SHP77 (cell line): ENCODE results near the gene PLCB1.
"Not testable (repeated sequence)": the region's sequence is repeated elsewhere in the genome, so short reads cannot be mapped to it uniquely, and the experiment has no call there.

ENCODE experiments used
- DNase-seq, 2 experiments: peaks; one replicate each; lab custom pipeline; 2025; lab: John Stamatoyannopoulos, UW

Gene PLCB1

DNA sequence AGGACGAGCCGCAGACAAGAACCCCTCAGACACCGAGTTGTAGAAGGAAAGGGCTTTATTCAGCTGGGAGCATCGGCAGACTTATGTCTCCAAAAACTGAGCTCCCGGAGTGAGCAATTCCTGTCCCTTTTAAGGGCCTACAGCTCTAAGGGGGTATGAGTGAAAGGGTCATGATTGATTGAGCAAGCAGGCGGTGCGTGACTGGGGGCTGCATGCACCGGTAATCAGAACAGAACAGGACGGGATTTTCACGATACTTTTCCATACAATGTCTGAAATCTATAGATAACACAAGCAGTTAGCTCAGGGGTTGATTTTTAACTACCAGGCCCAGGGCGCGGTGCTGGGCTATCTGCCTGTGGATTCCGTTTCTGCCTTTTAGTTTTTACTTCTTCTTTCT lies 710.5 kb downstream of the PLCB1 start:
- no peak for DNase-seq

DNA sequence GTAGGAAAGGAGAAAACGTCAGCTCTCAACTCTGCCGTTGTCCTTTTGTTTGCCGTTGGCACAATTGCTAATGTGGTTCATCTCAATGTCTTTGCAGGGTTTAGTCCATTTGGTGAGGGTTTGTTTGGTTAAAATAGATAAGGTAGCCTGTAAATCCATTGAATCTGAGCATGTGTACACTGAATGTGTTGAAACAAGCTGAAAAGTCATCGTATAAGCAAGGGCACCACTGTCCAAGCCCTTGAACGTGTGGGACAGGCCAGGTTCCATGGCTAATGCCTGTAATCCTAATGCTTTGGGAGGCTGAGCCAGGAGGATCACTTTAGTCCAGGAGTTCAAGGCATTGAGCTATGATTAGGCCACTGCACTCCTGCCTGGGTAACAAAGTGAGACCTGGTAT lies 712.1 kb downstream of the PLCB1 start:
- no peak for DNase-seq

DNA sequence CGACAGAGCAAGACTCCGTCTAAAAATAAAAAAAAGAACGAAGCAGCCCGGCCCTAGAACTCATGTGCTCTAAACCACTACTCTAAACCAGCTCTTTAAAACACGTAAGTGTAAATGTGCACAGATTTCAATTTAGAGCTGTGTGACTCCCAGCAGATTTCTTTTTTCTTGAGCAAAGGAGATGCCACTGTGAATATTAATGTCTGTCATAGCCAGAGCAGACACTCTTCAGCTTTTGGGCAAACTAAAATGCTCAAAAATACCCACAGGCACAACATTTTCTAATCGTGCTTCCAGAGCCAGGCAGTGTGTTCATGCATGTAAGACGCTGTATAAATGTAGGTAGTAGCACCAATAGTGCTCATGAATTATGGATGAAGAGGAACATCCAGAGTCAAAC lies 717.9 kb downstream of the PLCB1 start:
- no peak for DNase-seq

DNA sequence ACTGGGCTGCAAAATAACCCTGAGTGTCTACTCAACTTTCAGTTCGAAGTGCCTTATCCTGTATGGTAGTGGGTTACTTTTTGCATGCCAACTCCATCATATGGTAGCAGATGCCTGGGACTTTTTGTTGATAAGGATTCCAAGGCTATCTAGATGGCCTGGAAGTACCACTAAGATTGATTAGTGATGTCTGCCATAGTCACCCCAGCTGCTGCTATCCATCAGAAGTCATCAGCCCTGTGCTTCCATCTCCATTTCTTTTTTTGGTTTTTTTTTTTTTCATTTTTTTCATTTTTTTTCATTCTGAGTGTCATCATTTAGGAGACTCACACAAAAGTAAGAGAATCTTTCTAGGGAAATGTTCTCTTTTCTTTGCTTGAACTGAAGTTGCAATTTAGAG lies 719.4 kb downstream of the PLCB1 start:
- DNase-seq = no peak

DNA sequence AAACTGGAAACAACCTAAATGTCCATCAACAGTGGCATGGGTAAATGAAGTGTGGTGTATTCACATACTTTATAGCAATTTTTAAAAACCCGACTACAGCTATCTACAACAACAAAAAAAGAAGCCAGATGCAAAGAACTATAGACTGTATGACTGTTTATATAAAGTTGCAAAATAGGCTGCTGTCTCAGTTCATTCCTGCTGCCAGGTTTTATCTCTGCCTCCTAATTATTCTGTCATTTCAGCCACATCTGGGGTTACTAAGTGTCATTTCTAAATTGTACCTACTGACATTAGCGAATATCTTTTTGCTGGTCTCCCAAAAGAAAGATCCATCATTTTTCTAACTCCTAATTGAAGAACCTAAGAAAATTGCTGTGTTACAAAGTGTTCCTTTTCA lies 719.9 kb downstream of the PLCB1 start:
- DNase-seq = not testable (repeated sequence)

DNA sequence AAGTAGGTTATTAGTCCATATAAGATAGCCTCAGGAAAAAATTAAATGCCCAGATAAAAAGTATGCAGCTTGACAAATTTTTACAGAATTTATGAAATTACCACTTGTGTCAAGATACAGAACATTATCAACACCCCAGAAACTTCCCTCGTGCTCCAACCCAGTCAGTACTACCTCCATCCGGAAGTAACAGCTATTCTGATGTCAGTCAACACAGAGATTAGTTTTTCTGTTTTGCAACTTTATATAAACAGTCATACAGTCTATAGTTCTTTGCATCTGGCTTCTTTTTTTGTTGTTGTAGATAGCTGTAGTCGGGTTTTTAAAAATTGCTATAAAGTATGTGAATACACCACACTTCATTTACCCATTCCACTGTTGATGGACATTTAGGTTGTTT lies 721.1 kb downstream of the PLCB1 start:
- DNase-seq = not testable (repeated sequence)

DNA sequence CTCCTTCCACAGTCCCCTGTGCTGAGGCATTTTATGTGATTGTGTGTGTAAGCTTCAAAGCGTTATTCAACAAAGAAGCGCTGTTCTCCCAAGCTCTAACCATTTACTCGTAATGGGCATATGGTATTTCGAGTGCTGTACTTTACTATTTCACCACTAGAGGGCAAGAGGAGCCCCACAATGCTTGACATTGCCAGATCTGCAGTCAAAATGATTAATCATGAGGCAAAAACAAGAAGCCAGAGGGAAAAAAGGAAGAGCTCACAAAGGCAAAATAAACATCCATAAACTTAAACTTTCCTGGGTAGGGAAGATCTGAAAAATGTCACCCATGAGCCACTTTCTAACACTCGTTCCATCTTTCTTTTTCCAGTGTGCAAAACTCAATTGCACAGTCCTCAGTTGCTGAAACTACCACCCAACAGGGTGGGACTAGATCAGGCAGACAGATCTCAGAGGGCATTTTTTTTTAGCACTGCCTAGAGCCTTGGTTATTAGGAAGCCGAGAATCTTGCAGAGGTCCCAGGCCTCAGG lies 721.8 kb downstream of the PLCB1 start:
- DNase-seq = peak; percentile 46 to 61

DNA sequence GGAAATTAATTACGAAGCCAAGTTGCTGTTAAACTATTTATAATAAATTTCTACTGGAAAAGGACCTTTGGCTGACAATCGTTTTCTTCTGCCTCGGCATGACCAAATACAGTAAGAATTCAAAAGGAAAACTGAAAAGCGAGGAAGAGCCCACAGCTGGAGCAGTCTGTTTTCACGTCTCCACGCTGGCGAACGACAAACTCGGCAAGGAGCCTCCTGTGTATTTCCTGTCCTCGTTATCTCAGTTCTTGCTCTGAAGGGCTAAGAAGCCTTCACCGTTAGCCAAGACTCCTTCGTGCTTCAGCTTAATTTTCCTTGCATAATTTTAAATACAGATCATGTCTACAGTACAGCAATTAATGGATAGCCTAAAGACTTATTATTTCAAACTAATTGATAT lies 722.5 kb downstream of the PLCB1 start:
- DNase-seq = no peak

DNA sequence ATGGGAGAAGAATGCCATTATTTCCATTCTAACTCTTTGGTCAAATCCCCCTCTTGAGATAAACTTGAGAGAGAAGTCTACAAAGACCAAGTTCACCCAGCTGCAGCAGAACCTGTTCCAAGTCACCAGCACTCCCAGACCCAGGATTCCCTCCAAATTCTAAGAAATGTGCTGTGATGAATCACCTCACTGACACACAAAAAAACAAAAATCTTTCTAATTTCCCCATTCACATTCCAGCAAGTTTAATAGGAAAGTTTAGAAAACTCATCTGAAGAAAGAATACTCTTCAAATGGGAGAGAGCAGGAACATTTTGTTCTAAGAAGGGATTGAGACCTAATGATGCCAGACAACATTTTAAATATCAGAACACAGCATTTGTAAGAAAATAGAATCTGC lies 723.2 kb downstream of the PLCB1 start:
- no peak for DNase-seq

DNA sequence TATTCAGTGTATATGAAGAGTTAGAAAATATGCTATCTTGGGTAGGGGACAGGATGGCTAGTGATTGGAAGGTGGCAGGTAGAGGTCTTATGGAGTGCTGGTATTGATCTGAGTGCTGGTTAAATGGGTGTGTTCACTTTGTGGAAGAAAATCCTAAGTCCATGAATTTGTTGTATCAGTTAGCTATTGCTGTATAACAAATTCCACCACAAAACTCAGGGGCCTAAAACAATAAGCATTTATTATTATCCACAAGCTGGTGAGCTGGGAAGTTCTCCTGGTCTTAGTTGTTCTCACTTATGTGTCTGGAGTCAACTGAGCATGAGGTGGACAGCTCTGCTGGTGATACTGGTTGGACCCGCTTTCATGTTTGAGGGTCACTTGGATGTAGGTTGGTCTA lies 724.6 kb downstream of the PLCB1 start:
- DNase-seq = no peak

DNA sequence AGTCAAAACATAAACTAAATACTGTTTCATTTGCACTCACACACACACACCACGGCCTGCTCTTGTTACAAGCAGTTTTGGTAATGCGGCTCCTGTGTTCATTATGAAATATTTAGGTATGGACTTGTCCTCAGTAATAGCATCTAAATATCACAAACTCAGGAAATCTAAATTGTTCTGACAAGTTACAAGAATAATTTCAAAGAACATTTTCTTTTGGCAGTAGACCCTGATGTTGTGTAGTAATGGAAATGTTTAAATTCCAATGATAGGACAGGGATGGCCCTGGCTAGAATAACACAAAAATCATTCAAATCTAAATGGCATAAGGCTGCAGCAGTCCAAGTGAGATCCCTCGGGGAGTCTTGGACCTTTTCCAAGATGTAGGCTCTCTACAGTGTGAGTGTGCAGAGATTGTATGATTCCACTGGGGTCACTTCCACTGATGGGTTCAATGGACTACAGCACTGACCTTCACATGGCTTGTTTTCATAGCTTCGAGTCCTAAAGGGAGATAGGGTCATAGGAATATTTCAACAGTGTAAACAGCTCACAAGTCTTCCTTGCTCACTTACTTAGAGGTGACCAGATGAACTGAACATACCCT lies 726.2 kb downstream of the PLCB1 start:
- DNase-seq = no peak

DNA sequence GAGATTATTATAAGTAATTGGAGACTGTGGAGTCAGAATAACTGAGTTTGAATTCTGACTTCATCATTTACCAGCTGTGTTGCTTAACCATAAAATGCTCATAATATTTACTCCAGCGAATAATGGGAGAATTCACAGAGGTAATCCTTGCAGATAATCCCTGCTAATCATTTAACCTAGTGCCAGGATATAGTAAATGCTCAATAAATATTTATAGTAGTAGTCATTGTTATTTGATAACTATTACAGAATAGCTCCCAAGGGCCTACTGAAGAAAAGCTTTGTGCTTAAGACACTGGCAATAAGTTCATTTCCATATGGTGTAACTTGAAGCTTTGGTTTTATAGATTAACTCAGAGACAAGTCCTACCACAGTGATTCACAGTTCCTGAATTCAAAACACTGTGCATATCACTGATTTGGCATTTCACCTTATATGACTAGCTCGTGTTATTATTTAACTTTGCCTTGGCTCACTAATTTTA lies 728.0 kb downstream of the PLCB1 start:
- DNase-seq = no peak

DNA sequence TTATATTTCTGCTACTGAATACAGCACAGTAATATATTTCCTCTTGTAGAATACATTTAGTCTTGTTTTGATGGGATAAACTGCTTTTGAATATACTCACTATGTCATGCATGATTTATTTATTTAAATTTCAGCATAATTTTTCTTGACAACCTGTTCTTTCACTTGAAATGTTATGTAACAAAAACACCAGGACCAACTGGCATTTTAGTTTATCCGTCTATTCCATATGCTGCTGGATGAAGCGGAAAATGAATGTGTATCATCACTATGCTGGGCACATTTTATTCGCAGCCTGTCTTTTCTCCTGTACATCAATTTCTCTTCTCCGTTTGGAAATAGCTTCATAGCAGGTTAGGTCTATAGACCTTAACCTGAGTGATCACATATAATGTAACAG lies 730.0 kb downstream of the PLCB1 start:
- DNase-seq = no peak

DNA sequence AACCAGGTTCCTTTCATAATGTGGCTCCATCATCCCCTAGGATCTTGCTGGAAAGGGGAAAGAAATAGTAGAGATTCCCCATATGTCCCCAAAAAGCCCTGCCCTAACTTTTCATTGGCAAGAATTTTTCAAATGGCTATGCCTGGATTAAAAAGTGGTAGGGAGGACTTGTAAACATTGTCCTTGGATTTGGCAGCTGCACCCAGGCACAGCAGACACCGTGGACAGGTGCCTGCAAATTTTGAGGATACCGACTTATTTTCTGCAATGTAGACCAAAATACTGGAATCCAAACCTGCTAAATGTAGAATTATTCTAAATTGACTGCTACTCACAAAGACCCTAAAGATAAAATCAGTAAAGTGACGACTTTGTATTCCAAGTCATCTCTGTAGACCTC lies 733.6 kb downstream of the PLCB1 start:
- no peak for DNase-seq

DNA sequence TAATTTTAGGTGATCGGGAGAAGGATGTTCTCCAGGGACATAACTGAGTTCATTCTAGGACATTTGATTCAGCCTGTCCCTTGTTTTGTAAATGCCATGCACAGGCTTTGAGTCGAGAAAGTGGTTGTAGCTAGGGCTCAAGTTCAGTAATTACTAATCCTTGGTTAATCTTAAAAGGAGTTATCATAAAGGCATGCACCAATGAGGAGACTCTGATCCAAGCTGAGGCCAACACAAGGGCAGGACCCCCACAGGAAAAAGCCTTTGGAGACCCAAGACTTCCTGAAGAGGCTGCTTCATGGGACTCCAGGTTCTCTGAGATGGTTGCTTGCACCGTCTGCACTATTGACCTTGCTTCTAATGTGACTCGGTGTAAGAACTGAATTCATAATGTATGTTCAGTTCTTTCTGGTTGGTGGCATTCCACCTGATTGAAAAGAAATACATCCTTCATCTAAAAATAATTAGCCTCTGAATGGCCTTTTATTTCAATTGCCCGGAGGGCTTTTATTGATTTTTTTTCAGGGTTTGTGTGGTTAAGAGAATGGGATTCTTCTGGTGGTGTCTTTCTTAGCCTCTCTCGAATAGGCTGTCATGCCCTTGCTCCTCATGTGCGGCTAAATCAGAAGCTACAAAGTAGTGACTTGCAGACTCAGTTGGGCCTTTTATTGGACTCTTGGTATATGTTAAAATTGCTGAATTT lies 735.1 kb downstream of the PLCB1 start:
- no peak for DNase-seq

DNA sequence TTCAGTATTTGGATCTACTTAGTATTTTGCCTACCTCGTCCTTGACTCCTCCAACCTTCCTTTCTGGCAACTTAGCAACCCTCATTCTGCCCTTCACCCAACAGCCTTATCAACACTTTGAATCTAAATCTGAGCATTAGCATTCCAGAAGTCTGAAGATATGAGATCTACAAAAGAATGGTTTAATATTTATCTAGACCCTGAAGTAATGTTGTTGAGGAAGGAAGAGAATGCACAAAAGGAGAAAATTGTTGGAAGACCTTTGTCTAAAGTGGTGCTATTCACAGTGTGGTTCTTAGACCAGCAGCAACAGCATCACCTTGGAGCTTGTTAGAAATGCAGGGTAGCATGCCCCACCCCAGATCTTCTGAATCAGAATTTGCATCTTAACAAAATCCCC lies 738.6 kb downstream of the PLCB1 start:
- DNase-seq = no peak

DNA sequence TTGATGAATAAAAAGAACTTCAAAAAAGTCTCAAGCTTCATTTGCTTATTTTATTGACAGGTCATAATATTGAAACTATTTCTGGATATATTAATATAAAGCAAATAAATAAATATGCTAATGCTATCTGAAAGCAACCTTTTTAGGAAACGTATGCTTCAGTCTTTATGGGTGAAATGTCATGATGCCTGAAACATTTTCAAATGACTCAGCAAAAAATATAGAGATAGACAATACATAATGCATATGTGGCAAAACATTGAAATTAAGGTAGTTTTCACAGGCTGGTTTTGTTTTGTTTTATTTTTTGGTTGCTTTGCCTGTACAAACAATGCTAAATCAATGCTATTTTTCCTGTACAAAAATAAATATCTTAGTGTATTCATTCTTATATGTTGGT lies 742.4 kb downstream of the PLCB1 start:
- DNase-seq = no peak

DNA sequence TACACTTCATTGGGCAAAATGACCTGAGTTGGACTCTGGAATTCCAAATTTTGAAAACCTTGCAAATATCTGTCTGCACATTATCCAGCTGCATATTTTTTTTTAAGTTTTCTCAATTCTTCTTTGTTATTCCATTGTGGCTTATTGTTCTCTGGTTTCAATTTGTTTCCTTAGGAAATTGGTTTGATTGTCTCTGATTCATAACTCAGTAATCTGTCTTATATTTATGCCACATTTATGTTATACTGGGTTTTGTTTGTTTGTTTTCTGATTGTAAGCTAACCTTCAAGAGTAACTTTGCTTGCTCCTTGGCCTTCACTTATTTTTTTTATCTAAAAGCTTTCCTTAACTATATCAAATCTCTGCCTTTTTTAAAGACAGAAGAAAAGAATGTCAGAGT lies 743.5 kb downstream of the PLCB1 start:
- DNase-seq = no peak

DNA sequence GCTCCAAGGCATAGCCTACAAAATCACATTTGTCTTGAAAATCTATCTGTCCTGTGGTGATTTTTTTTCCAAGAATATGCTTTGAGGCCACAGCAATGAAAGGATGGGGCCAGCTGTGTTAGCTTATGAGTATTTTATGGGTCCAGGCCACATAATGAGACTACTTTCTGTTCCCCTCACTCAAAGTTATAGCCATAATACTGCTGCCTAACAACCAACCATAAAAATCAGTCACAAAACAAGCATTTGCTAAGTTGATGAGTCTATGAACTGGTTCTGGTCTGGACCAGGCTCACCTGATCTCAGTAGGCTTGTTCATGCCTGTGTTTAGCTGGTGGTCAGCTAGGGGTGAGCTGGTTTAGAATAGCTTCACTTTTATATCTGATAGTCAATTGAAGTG lies 744.3 kb downstream of the PLCB1 start:
- no peak for DNase-seq

DNA sequence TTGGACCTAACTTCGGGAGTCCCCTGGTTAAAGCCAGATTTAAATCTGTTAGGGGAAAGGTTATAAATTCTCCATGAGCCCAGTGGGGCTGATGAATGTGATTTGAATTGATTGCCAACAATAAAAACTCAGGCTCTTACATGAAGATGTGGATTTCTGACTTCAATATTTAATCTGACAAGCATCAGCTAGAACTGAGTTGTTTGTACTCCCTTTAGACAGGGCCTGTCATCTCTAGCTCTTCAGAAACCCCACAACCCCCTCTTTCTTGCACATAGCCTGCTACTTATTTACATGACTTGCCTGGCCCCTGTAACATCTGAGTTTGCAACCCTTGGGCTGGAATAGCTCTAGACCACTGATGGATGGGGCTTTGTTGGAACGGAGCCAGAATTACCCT lies 745.2 kb downstream of the PLCB1 start:
- no peak for DNase-seq

DNA sequence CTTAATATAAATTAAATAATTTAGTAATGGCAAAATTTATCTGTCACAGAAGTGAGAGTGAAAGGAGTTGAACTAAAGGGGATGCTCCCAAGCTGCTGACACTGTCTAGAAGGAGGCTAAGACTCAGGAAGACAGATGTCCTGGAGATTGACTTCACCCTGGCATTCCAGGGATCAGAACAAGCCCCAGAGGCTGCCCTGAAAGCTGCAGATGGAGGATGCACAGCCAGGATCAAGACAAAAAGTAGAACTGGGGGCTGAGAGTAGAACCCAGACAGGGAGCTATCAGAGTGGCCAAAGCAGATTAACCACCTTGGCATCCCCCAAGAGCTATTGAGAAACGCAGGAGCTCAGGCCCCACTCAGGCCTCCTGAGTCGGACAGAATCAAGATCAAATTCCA lies 747.6 kb downstream of the PLCB1 start:
- no peak for DNase-seq

DNA sequence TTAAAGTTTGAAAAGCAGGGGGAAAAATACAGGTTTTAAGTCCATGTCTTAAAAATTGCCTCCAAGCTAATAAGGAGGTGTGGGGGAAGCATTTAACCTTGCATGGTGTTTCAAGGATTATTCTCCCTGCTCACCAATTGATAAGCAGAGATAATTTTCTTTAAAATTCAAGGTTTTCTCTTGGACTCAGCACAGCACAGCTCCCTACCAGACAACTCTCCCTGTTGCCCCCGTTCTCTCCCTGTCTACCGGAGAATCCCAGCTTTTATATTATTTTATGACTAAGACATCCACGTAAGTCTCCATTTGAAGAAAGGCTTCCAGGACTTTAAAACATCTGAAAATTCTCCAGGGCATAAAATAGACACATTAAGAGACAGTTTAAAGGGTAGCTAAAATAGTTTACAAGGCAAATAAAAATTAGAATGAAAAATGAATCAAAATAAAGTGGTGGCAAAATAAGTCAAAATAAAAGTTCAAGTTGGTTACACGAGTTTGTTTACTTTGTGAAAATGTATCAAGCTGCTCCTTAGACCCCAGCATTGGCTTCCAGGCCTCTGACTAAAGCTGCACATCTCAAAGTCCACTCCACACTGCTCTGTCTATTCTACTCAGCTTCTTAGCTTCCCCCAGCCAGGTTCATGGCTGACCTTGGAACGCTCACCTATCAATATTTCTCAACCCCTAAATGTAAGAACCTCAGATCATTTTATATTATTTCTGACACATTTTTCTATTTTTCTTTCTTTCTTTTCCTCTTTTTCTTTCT lies 748.2 kb downstream of the PLCB1 start:
- no peak for DNase-seq

DNA sequence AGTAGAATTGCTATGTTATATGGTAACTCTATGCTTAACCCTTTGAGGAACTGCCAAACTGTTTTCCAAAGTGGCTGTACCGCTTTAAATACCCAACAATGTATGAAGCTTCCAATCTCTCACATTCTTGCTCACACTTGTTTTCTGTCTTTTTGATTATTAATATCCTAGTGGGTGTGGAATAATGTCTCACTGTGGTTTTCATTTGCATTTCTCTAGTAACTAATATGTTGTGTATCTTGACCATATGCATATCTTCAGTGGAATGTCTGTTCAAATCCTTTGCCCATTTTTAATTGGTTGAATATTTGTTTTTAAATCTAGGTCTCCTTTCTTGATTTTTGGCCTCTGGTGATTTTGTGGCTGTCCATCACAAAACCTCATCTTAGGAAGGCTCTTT lies 759.0 kb downstream of the PLCB1 start:
- DNase-seq = no peak
